ENCODE results near the gene SERTAD3. TPM values are rescaled to one million over a fixed set of nuclear protein-coding genes. Genes with fewer than 3 reads are reported as not detected.
A peak's percentile ranks its signal among the peaks of the same experiment; 100 is the strongest.

The SERTAD3 gene
- total RNA-seq, 2 donors from 2014 or later: 5.7 to 10.2 TPM

DNA sequence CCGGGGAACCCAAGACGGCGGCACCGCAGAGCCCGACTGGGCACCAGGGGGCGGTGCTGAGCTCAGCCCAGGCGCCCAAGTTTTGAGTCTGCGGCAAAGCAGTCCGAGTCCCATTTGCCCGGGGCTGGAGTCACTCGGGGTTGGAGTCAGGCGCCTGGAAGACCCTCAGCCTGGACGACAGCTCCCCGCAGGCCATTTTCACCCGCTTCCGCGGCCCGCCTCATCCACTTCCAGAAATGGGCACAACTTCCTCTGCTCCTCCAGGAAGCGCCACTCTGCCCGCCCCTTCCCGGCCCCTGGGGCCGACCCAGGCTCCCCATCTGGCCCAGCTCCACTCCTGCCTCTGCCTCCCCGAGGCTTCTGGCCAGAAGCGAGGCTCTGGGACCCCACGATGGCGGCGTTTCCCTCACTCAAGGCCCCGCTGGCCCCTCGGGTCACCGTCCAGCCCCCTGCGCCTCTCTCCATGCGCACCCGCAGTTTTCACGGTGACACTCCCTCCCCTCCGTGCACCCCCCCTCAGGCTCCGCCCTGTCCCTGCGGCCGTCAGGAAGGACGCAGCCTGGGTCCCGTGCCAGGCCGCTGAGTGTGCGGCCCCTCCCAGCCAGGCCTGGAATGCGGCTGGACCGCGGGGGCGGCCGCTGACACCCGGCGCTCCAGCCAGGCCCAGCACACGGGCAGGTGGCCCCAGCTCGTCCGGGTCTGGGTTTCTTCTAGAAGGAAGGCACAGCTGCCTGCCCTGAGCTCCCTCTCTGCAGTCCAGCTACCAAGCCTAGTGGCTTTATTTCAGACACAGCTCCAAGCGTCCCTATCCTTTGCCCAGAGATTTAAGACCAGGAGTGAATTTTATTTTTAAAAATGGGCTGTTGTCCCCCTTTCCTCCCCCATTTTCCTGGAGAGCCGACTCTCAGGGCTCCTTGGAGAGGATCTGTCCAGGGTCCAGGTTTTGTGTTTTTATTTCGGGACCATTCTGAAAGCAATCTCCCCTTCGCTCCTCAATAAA is 23.1 kb downstream of the SERTAD3 start:
- Histone ChIP-seq H3K36me3 (replicated peaks in 1 of 2; ENCODE audit: insufficient read depth in 1 of 2, low read depth in 2 of 2) (no peaks in the 10 kb centered on the region), H3K27ac (peak overlapping the region; percentile 99 to 100 (median 99)), H3K27me3 (no peaks in the 10 kb centered on the region), H3K4me1 (peaks cover 16% of the 10 kb centered on the region), H3K9me3 (no peaks in the 10 kb centered on the region), H3K4me3 (peak overlapping the region; percentile 37 to 46)
- DNase-seq (peak; percentile 95 to 97 (median 96)), ATAC-seq (peak; percentile 78)
- 2 to 6% methylated on average over 18 to 56 of the region's 56 CpGs for WGBS, 2 donors
- intact Hi-C loops (cut with DNase I): no loop called here
- TF ChIP-seq POLR2A (IDR thresholded peaks at IDR 0.05): peak; percentile 92 to 98 (median 95)
- TF ChIP-seq, protein P1, sequence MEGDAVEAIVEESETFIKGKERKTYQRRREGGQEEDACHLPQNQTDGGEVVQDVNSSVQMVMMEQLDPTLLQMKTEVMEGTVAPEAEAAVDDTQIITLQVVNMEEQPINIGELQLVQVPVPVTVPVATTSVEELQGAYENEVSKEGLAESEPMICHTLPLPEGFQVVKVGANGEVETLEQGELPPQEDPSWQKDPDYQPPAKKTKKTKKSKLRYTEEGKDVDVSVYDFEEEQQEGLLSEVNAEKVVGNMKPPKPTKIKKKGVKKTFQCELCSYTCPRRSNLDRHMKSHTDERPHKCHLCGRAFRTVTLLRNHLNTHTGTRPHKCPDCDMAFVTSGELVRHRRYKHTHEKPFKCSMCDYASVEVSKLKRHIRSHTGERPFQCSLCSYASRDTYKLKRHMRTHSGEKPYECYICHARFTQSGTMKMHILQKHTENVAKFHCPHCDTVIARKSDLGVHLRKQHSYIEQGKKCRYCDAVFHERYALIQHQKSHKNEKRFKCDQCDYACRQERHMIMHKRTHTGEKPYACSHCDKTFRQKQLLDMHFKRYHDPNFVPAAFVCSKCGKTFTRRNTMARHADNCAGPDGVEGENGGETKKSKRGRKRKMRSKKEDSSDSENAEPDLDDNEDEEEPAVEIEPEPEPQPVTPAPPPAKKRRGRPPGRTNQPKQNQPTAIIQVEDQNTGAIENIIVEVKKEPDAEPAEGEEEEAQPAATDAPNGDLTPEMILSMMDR (IDR thresholded peaks at IDR 0.05): peak; percentile 88 to 98 (median 94)

DNA sequence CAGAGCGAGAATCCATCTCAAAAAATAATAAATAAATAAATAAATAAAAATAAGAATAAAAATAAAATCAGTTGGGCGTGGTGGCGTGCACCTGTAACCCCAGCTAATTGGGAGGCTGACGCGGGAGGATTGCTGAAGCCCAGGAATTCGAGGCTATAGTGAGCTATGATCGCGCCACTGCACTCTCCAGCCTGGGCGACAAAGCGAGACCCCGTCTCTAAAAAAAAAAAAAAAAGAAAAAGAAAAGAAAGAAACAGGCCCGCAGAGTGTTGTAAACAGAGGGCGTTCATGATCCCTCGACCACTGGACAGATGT is 23.7 kb downstream of the SERTAD3 start:
- DNase-seq: no peak
- Histone ChIP-seq H3K36me3 (replicated peaks in 1 of 2; ENCODE audit: insufficient read depth in 1 of 2, low read depth in 2 of 2) (no peaks in the 10 kb centered on the region), H3K4me1 (peaks cover 16% of the 10 kb centered on the region), H3K4me3 (peak overlapping the region in 1 of 2 donors; percentile 37), H3K27me3 (no peaks in the 10 kb centered on the region), H3K27ac (peak overlapping the region; percentile 99 to 100 (median 99)), H3K9me3 (no peaks in the 10 kb centered on the region)
- no peak for TF ChIP-seq POLR2A (IDR thresholded peaks at IDR 0.05)
- TF ChIP-seq, protein P1 (IDR thresholded peaks at IDR 0.05): no peak
- WGBS, 2 donors: 42 to 44% methylated on average over 14 of the region's 14 CpGs
- ATAC-seq: no peak
- intact Hi-C loops (cut with DNase I): no loop called here

DNA sequence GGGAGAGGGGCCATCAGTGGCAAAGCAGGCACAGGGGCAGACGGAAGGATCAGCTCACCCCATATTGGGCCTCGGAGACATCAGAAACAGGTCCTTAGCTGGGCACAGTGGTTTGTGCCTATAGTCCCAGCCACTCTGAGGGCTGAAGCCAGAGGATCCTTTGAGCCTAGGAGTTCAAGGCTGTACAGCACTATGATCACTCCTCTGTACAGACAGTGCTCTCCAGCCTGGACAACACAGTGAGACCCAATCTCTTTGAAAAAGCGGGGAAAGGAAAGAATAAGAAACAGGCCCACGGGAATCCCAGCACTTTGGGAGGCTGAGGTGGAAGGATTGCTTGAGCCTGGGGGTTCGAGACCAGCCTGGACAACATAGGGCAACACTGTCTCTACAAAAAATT is 24.4 kb downstream of the SERTAD3 start:
- ATAC-seq: no peak
- intact Hi-C loops (cut with DNase I): no loop called here
- peaks cover 14% of the 10 kb centered on the region for H3K4me1 ChIP-seq
- no peaks in the 10 kb centered on the region for H3K9me3 ChIP-seq
- TF ChIP-seq, protein P1 (IDR thresholded peaks at IDR 0.05): no peak
- TF ChIP-seq POLR2A (IDR thresholded peaks at IDR 0.05): no peak
- no peaks in the 10 kb centered on the region for H3K36me3 ChIP-seq (replicated peaks in 1 of 2; ENCODE audit: insufficient read depth in 1 of 2, low read depth in 2 of 2)
- no peak for DNase-seq
- H3K27me3 ChIP-seq: no peaks in the 10 kb centered on the region
- no peak overlapping the region for H3K4me3 ChIP-seq
- no peak overlapping the region for H3K27ac ChIP-seq
- WGBS, 2 donors: 71 to 83% methylated on average over 5 of the region's 5 CpGs

DNA sequence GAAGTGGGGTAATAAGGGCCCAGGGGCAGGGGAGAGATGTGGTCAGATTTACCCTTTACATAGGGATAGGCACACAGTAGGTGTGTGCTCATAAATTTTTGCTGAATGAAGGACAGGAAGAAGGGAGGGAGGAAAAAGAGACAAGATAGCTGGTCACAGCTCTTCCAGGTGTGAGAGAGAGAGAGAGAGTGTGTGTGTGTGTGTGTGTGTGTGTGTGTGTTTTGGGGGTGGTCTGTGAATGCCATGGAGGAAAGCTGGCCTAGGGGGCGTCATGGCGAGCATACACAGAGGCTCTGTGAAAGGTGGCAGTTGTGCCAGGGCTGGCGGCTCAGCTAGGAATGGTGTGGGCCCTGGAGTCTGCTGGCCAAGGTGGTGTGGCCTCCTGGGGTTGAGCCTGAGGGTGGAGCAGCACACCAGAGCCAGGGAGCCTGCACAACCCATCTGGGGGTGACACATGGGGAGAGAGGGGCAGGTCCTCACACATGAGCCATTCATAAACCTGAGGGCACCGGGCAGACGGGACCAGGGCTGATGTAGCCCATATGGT is 25.0 kb downstream of the SERTAD3 start:
- 45 to 50% methylated on average over 3 to 5 of the region's 5 CpGs for WGBS, 2 donors
- TF ChIP-seq POLR2A (IDR thresholded peaks at IDR 0.05): no peak
- TF ChIP-seq, protein P1 (IDR thresholded peaks at IDR 0.05): no peak
- intact Hi-C loops (cut with DNase I): no loop called here
- ATAC-seq: no peak
- H3K36me3 ChIP-seq (replicated peaks in 1 of 2; ENCODE audit: insufficient read depth in 1 of 2, low read depth in 2 of 2): no peaks in the 10 kb centered on the region
- H3K9me3 ChIP-seq: no peaks in the 10 kb centered on the region
- no peak overlapping the region for H3K4me3 ChIP-seq
- DNase-seq: no peak
- peaks cover 9% of the 10 kb centered on the region for H3K4me1 ChIP-seq
- no peak overlapping the region for H3K27ac ChIP-seq
- H3K27me3 ChIP-seq: no peaks in the 10 kb centered on the region

All from body of pancreas (tissue), 4 donors.